ENCODE data around the gene ART1.
"Not testable (repeated sequence)": the region's sequence is repeated elsewhere in the genome, so short reads cannot be mapped to it uniquely, and the experiment has no call there.

ART1 gene

GRCh38 chr11:3642071-3642951 is 2.6 kb upstream of the ART1 start:
- peak overlapping the region; percentile 64 for H3K4me3 Mint-ChIP-seq
- H3K9me3 Mint-ChIP-seq, result no peaks in the 10 kb centered on the region
- no peaks in the 10 kb centered on the region for H3K36me3 Mint-ChIP-seq (ENCODE audit: low read depth)
- H3K4me1 Mint-ChIP-seq (ENCODE audit: low read depth), result peaks cover 2% of the 10 kb centered on the region
- H3K27ac Mint-ChIP-seq, result peak overlapping the region; percentile 40
- H3K27me3 Mint-ChIP-seq (ENCODE audit: low read depth), result peaks cover 26% of the 10 kb centered on the region
- peak; percentile 63 for DNase-seq (ENCODE audit: low spot score)

GRCh38 chr11:3643102-3643546 is 1.8 kb upstream of the ART1 start:
- H3K9me3 Mint-ChIP-seq; H3K4me1 Mint-ChIP-seq (ENCODE audit: low read depth); DNase-seq (ENCODE audit: low spot score); H3K36me3 Mint-ChIP-seq (ENCODE audit: low read depth); H3K27ac Mint-ChIP-seq: not testable (repeated sequence)
- Mint-ChIP-seq H3K4me3 (peak overlapping the region; percentile 64), H3K27me3 (ENCODE audit: low read depth) (peaks cover 29% of the 10 kb centered on the region)

- peaks cover 44% of the 10 kb centered on the region for H3K27me3 Mint-ChIP-seq (ENCODE audit: low read depth)
- no peak overlapping the region for H3K27ac Mint-ChIP-seq
- H3K36me3 Mint-ChIP-seq (ENCODE audit: low read depth), result no peaks in the 10 kb centered on the region
- DNase-seq (ENCODE audit: low spot score), result no peak
- H3K4me3 Mint-ChIP-seq, result no peak overlapping the region
- no peaks in the 10 kb centered on the region for H3K9me3 Mint-ChIP-seq
- peaks cover 2% of the 10 kb centered on the region for H3K4me1 Mint-ChIP-seq (ENCODE audit: low read depth)
Measured at GRCh38 chr11:3645552-3645951, 624 bp downstream of the ART1 start.

DNA sequence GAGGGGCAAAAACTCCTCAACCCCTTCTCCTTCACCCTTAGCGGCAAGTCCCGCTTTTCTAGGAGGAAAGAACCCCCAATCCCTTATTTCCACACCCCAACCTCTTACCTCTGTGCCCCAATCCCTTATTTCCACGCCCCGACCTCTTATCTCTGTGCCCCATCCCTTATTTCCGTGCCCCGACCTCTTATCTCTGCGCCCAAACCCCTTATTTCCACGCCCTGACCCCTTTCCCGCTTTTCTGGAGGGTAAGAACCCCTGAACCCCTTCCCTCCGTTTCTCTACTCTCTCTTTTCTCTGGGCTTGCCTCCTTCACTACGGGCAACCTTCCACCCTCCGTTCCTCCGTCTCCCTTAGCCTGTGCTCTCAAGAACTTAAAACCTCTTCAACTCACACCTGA is 3.9 kb downstream of the ART1 start:
- peaks cover 30% of the 10 kb centered on the region for H3K27me3 Mint-ChIP-seq (ENCODE audit: low read depth)
- DNase-seq (ENCODE audit: low spot score); H3K4me1 Mint-ChIP-seq (ENCODE audit: low read depth): not testable (repeated sequence)

GRCh38 chr11:3649374-3649773 is 4.4 kb downstream of the ART1 start:
- H3K27me3 Mint-ChIP-seq (ENCODE audit: low read depth), result peaks cover 25% of the 10 kb centered on the region
- H3K4me1 Mint-ChIP-seq (ENCODE audit: low read depth); H3K27ac Mint-ChIP-seq; H3K36me3 Mint-ChIP-seq (ENCODE audit: low read depth); H3K9me3 Mint-ChIP-seq; DNase-seq (ENCODE audit: low spot score); H3K4me3 Mint-ChIP-seq: not testable (repeated sequence)

More for the DNA sequence above, 3.9 kb downstream of the ART1 start:
- not testable (repeated sequence) for H3K4me3 Mint-ChIP-seq; H3K27ac Mint-ChIP-seq; H3K9me3 Mint-ChIP-seq; H3K36me3 Mint-ChIP-seq (ENCODE audit: low read depth)

GRCh38 chr11:3652514-3652913 is 7.6 kb downstream of the ART1 start:
- not testable (repeated sequence) for H3K4me1 Mint-ChIP-seq (ENCODE audit: low read depth); H3K27ac Mint-ChIP-seq
- H3K27me3 Mint-ChIP-seq (ENCODE audit: low read depth), result peaks cover 31% of the 10 kb centered on the region

DNA sequence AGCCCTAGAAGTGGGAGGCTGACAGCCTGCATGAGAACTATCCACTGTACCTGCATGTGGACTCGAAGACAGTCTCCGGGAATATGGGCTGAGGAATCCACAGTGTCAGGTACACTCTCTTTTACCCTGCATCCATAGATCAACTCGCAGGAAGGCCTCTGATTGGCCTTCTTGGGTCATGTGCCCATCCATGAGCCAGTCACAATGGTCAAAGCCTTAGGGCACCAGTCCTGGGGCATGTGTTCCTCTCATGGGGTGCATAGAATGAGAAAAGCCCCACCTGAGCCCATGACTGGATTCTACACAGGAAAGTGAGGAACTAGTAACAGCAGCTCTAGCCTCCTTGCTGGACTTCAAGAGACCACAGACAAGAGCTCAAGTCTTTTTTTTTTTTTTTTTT is 10.6 kb downstream of the ART1 start:
- H3K27me3 Mint-ChIP-seq (ENCODE audit: low read depth), result peaks cover 14% of the 10 kb centered on the region
- no peak overlapping the region for H3K4me3 Mint-ChIP-seq
- DNase-seq (ENCODE audit: low spot score), result no peak
- H3K4me1 Mint-ChIP-seq (ENCODE audit: low read depth), result no peaks in the 10 kb centered on the region
- no peak overlapping the region for H3K27ac Mint-ChIP-seq
- no peaks in the 10 kb centered on the region for H3K36me3 Mint-ChIP-seq (ENCODE audit: low read depth)
- no peaks in the 10 kb centered on the region for H3K9me3 Mint-ChIP-seq

More at GRCh38 chr11:3652514-3652913, 7.6 kb downstream of the ART1 start:
- not testable (repeated sequence) for H3K36me3 Mint-ChIP-seq (ENCODE audit: low read depth); H3K9me3 Mint-ChIP-seq; H3K4me3 Mint-ChIP-seq; DNase-seq (ENCODE audit: low spot score)

GRCh38 chr11:3657331-3657730 is 12.4 kb downstream of the ART1 start:
- H3K9me3 Mint-ChIP-seq; H3K4me3 Mint-ChIP-seq; DNase-seq (ENCODE audit: low spot score); H3K36me3 Mint-ChIP-seq (ENCODE audit: low read depth); H3K27me3 Mint-ChIP-seq (ENCODE audit: low read depth); H3K4me1 Mint-ChIP-seq (ENCODE audit: low read depth); H3K27ac Mint-ChIP-seq: not testable (repeated sequence)

DNA sequence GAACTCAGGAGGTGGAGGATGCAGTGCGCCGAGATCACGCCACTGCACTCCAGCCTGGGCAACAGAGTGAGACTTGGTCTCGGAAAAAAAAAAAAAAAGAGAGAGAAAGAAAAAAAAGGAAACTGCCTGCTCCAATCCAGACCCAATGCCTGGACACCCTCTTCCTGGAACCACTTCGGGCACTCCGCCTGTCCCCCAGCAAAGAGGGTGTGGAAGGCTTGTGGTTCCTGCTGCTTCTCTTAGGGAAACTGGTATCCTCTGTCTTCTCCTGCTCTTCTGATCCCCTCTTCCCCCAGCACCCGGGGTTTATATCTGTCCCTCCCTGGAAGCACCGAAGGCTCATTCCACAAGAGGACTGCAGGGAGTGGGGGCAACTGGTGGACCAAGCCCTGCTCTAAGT is 13.3 kb downstream of the ART1 start:
- no peak for DNase-seq (ENCODE audit: low spot score)
- peaks cover 9% of the 10 kb centered on the region for H3K27me3 Mint-ChIP-seq (ENCODE audit: low read depth)
- peaks cover 2% of the 10 kb centered on the region for H3K4me1 Mint-ChIP-seq (ENCODE audit: low read depth)
- H3K36me3 Mint-ChIP-seq (ENCODE audit: low read depth), result no peaks in the 10 kb centered on the region
- no peak overlapping the region for H3K4me3 Mint-ChIP-seq
- no peak overlapping the region for H3K27ac Mint-ChIP-seq
- no peaks in the 10 kb centered on the region for H3K9me3 Mint-ChIP-seq

GRCh38 chr11:3659595-3660515 is 14.9 kb downstream of the ART1 start:
- peaks cover 2% of the 10 kb centered on the region for H3K4me1 Mint-ChIP-seq (ENCODE audit: low read depth)
- no peaks in the 10 kb centered on the region for H3K9me3 Mint-ChIP-seq
- peaks cover 9% of the 10 kb centered on the region for H3K27me3 Mint-ChIP-seq (ENCODE audit: low read depth)
- H3K27ac Mint-ChIP-seq, result no peak overlapping the region
- no peaks in the 10 kb centered on the region for H3K36me3 Mint-ChIP-seq (ENCODE audit: low read depth)
- no peak for DNase-seq (ENCODE audit: low spot score)
- H3K4me3 Mint-ChIP-seq, result no peak overlapping the region

- Mint-ChIP-seq H3K9me3 (no peaks in the 10 kb centered on the region), H3K36me3 (ENCODE audit: low read depth) (peaks cover 3% of the 10 kb centered on the region), H3K4me1 (ENCODE audit: low read depth) (peaks cover 2% of the 10 kb centered on the region), H3K27me3 (ENCODE audit: low read depth) (peaks cover 3% of the 10 kb centered on the region), H3K27ac (no peak overlapping the region), H3K4me3 (no peak overlapping the region)
- no peak for DNase-seq (ENCODE audit: low spot score)
Measured at GRCh38 chr11:3660960-3661359, 16.0 kb downstream of the ART1 start.

DNA sequence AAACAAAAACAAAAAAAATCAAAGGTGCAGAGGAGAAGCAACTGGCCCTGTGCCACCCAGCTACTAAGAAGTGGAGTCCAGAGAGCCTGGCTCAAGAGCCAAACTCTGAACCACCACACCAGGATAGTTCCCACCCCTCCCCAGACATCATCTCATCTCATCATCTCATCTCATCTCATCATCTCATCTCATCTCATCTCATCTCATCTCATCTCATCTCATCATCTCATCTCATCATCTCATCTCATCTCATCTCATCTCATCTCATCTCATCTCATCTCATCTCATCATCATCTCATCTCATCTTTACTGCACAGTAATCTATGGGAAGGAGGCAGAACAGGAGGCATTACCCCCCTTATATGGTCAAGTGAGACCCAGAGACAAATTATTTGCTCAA is 17.9 kb downstream of the ART1 start:
- Mint-ChIP-seq H3K4me1 (ENCODE audit: low read depth) (peaks cover 2% of the 10 kb centered on the region), H3K36me3 (ENCODE audit: low read depth) (peaks cover 3% of the 10 kb centered on the region), H3K9me3 (no peaks in the 10 kb centered on the region), H3K27ac (no peak overlapping the region), H3K4me3 (no peak overlapping the region), H3K27me3 (ENCODE audit: low read depth) (no peaks in the 10 kb centered on the region)
- no peak for DNase-seq (ENCODE audit: low spot score)

DNA sequence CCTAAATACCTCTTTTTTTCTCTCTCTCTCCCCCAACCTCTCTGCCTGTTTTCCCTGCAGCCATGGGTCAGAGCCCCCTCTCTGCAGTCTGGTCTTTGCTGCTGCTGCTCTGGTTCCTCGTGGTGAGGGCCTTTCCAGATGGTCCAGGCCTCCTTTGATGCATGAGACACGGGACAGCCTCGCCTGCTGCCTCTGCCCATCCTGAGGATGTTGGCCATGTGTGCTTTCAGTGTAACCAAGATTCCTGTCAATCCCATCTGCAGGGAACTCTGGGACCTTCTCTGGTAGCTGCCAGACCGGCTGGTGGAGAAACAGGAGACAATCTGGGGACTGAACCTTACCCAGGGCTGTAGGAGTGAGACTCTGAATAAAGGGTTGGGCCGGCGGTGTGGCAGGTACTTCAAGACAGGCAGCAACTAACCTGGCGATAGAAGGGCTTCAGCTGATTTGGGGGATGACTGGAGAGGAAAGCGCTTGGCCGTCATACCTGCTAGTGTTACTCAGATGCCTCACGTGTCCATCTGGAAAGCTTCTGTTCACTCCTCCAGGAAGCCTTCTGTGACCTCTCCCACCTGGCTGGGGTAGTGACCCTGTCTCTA is 19.2 kb downstream of the ART1 start:
- no peak overlapping the region for H3K4me3 Mint-ChIP-seq
- DNase-seq (ENCODE audit: low spot score), result no peak
- H3K27ac Mint-ChIP-seq, result no peak overlapping the region
- H3K9me3 Mint-ChIP-seq, result no peaks in the 10 kb centered on the region
- peaks cover 2% of the 10 kb centered on the region for H3K4me1 Mint-ChIP-seq (ENCODE audit: low read depth)
- peaks cover 3% of the 10 kb centered on the region for H3K36me3 Mint-ChIP-seq (ENCODE audit: low read depth)
- no peaks in the 10 kb centered on the region for H3K27me3 Mint-ChIP-seq (ENCODE audit: low read depth)
